Daoy (cell line): ENCODE measurements around the gene C22orf42. TPM values are rescaled to one million over a fixed set of nuclear protein-coding genes. Genes with fewer than 3 reads are reported as not detected.
A peak's percentile ranks its signal among the peaks of the same experiment; 100 is the strongest.
"Not testable (repeated sequence)": the region's sequence is repeated elsewhere in the genome, so short reads cannot be mapped to it uniquely, and the experiment has no call there.

Experiments
- DNase-seq: peaks from one replicate; pipeline ENCODE4 v3.0.0-alpha.2; 2015; ENCODE audit warnings: low read depth
- total RNA-seq: library from RNA; depleted of rRNA; stranded (reverse); fragments of >200 nt; shearing (Covaris generic); gene quantifications from 2 replicates; pipeline ENCODE4 v1.2.3, GENCODE V29; 2014; rRNA removed

Gene C22orf42, protein sequence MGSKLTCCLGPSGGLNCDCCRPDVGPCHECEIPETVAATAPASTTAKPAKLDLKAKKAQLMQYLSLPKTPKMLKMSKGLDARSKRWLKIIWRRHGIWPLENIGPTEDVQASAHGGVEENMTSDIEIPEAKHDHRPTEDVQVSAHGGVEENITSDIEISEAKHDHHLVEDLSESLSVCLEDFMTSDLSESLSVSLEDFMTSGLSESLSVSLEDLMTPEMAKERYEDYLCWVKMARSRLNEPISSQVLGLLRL
- not detected in 2 replicates for total RNA-seq

DNA sequence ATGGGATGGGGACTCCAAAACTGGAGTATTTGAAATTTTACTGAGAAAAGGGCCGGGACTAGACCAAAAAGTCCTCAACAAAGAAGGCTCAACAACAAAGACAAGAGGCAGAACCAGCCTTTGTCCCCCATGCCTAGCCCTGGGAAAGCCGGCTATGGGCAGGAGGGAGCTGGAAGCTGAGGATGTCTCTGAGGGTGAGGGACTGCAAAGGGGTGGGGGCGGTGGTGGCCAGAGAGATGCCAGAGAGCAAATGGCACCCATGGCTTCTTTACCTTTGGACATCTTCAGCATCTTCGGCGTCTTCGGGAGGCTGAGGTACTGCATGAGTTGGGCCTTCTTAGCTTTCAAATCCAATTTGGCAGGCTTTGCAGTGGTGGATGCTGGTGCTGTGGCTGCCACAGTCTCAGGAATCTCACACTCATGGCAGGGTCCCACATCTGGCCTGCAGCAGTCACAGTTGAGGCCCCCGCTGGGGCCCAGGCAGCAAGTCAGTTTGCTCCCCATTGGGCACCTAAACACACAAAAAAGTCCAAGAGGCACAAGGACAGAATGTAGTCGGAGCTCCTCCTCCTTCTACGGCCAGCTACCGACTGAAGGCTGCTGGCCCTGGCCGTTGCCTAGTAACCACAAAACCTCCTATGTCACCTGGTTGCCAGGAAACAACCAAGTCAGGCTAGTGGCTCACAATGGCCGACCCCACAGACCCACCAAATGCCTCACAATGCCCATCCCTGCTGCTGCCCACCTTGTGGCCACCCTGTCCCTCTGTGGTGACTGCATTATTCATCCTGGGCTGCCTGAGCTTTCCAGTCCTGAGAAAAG, at the start of gene C22orf42:
TSS of gene C22orf42 (minus strand) at position 592 of the 822 bp plus-strand sequence. CDS start at position 504, 88 bp downstream.
- no peak for DNase-seq

DNA sequence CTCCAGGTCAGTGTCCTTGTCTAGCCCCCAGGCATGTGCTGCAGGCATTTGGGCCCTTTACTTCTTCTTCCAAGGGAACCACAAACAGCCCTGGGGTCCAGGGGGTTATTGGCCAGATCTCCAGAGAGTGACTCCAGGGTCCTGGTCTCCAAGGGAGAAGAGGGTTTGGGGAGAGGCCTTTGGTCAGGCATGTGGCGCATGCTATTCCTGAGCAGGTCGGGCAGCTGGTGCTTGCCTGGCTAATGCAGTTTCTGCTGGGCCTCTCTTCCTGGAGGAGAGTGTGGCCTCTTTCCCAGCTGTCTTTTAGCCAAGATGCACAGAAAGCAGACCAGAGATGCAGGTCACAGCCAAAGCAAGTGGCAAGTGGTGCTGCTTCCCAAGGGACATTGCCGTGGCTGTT, 49.6 kb upstream of the C22orf42 start:
- no peak for DNase-seq

DNA sequence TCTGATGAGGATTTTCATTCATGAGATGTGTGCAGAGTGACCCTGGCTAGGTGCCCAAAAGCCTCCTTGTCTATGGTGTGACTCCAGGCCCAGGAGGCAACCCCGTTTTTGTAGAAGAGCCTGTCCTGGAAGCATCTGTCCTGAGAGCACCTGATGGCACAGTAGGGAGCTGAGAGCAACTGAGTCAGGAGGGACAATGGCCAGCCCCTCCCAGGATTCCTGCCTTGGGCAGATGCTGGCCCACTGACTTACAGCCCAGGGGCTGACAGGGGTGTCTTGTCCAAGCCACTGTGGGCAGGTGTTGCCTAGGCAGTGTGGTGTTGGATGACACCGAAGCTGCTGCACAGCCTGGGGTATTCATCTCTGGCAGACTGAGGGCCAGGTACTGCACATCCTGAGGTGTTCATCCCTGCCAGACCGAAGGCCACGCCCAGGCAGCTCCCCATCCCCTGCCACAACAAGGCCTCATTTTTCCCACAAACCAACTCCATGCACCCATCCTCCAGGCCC, 48.9 kb upstream of the C22orf42 start:
- no peak for DNase-seq

DNA sequence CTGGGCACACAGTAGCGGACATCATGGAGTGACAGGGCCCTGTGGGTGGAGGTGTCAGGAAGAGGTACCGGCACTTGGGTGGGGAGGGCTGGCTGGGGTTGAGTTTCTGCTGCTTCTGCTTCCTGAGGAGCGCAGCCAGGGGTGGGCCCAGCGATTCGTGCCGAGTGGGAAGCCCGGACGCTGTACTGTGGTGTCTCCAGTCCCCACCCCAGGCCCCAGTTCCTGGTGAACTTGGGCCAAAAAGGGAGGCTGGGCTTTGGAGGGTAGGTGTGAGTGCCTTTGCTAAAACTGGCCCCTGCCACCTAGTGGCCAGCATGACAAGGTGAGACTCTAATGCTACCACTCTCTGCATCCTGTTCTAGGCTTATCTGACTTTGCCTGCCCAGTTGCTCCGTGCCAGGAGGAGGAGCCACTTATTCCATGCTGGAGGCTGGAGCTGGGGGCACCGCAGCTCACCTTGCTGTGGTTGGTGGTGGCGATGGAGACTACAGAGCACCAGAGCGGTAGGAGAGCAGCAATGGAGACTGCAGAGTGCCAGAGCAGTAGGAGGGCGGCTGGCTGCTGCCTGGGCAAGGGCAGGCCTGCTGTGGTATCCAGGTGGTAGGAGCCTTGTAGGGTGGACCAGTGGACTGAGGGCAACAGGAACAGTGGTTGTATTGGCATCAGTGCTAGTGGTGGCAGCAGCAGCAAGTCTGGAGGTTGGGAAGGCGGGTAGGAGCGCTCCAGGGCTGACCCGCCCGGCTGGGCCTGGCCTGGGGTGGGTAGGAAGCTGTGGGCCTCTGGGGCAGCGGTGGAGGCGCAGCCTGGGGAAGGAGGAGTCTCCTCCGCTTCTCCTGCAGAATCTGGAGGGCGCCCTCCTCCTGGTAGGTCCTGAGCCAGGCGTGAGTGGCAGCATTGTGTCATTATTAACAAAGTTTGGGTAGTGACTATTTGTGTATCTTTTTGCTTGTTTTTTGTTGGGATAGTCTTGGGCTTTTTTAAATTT, 48.0 kb upstream of the C22orf42 start:
- DNase-seq, result peak; percentile 60

DNA sequence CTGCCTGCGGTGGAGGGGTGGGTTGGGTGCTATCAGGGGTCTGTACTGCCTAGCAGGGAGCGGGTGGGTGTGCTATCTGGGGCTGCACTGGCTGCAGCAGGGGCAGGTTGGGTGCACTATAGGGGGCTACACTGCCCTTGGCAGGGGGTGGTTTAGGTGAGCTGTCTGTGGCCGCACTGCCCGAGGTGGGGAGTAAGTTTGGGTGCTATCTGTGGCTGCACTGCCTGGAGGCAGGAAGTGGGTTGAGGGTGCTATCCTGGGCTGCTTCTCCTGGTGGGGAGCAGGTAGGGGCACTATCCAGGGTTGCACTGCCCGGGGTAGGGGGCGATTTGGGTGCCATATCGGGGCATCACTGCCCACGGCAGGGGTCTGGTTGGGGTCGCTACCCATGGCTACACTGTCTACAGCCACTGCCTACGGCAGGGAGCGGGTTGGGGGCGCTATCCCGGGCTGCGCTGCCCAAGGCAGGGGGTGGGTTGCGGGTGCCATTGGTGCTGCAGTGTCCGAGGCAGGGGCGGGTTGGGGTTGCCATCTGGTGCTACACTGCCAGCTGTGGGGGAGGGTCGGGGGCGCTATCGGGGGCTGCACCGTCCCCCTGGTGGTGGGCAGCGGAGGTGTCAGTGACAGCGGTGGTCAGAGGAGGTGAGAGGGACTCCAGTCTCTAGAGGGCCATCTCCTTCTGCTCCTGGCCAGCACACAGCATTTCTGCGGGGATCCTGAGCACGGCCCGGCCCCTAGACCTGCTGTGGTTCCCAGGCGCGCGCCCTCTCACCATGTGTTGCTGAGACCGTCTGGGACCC, 47.1 kb upstream of the C22orf42 start:
- DNase-seq, result no peak

DNA sequence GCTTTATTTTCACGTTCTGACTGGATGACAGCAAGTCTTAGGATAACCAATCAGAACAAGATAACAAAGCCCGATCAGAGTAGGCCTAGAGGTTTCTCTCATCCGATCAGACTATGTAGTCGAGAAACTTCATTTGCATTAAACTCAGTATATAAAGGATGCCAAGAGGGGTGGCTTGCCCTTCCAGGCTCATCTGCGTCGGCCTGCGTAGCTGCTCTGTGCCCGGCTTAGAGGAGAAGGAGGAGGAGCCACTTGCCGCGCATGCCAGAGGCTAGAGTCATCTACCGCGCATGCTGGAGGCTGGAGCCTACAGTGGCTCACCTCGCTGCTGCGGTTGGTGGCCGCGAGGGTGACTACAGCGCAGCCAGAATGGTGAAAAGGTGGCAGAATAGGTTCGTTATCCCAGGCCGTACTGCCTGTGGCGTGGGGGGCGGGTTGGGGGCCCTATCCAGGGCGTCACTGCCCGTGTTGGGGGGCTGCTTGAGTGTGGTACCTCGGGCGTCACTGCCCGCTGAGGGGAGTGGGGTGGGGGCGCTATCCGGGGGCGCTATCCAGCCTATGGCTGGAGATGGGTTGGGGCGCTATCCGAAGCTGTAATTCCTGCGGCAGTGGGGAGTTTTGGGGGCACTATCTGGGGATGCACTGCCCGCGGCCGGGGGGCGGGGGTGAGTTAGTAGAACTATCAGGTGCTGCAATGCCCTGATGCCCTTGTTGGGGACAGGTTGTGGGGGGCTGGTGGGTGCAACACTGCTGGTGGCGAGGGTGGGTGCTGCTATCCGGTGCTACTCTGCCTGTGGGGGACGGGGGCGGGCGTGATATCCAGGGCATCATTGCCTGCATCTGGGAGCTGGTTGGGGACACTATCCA, 46.0 kb upstream of the C22orf42 start, which contains the start of gene RFPL2:
TSS of gene RFPL2 (minus strand) at position 218 of the 867 bp plus-strand sequence. CDS start 2,622 bp downstream, outside the sequence.
- peak; percentile 93 for DNase-seq

DNA sequence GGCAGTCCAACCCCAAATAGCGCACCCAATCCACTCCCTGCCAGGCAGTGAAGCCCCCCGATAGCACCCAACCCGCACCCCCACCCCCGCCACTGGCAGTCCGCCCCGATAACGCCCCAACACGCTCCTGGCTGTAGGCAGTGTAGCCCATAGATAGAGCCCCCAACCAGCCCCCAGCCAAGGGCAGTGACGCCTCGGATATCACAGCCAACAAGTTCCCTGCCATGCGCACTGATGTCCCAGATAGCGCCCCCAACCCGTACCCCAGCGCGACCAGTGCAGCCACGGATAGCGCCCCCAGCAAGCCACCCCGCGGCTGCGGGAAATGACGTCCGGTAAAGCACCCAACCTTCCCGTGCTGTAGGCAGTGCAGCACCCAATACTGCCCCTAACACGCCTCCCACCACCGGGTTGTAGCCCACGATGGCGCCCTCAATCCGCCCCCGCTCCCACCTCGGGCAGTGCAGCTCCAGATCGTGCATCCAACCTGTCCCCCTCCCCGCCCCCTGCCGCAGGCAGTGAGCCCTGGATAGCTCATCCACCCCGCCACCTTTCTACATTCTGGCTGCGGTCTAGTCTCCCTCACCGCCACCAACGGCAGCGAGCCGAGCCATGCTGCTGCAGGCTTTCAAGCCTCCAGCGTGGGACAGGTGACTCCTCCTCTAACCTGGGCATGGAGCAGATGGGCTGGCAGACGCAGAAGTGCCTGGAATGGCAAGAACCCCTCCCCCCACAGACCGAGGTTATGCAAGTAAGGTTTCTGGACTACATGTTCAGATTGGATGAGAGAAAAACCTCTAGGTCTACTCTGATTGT, 45.1 kb upstream of the C22orf42 start:
- DNase-seq, result peak; percentile 51

DNA sequence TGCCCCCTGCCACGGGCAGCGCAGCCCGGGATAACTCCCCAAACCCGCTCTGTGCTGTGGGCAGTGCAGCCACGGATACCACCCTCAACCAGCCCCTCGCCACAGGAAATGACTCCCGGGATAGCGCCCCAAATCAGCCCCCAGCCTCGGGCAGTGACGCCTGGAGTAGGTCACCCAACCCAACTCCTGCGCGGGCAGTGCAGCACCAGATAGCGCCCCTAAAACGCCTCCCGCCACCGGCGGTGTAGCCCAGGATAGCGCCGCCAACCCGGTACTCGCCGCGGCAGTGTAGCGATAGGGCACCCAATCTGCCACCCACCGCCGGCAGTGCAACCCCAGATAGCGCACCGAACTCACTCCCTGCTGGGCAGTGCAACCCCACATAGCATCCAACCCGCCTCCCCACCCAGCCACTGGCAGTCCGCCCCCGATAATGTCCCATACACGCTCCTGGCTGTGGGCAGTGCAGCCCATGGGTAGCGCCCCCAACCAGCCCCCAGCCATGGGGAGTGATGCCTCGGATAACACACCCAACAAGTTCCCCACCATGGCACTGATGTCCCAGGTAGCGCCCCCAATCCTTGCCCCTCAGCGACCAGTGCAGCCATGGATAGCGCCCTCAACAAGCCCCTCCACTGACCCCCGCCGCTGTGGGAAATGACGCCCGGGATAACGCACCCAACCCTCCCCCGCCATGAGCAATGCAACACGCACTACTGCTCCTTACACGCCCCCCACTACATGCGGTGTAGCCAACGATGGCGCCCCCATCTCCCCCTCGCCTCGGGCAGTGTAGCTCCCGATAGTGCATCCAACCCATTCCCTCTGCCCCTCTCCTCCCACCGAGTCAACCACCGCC, 44.3 kb upstream of the C22orf42 start:
- no peak for DNase-seq

DNA sequence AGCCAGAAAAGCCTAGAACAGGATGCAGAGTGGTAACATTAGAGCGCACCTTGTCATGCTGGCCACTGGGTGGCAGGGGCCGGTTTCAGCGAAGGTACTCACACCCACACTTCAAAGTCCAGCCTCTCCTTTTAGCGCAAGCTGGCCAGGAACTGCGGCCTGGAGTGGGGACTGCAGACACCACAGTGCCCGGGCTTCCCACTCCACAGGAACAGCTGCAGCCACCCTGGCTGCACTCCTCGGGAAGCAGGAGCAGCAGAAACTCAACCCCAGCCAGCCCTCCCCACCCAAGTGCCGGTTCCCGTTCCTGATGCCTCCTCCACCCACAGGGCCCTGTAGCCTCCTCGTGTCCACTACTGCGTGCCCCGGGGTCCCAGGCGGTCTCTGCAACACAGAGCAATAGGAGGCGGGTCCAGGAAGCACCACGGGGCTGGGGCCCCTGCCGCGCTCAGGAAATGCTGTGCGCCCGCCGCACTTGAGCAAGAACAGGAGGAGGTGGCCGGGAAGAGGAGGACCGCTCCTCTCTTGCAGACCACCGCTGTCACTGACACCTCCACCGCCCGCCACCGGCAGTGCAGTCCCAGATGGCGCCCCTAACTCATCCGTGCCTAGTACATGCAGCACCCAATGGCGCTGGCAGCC, 43.6 kb upstream of the C22orf42 start:
- peak; percentile 70 for DNase-seq

DNA sequence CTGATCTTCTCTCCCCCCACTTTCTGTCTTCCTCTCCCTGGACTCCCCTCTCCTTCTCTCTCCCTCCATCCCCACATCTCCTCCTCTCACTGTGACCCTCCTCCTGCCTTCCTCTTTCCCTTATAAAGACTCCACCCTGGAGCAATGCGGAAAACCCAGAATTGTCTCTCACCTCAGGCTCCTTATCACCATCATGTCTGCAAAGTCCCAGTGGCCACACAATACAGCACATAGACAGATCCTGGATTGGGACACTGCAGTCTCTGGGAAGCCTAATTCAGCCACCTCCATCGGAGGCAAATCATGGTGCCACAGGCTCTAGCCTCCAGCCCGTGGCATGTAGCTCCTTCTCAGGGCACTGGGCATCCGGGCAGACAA, 43.0 kb upstream of the C22orf42 start:
- no peak for DNase-seq

DNA sequence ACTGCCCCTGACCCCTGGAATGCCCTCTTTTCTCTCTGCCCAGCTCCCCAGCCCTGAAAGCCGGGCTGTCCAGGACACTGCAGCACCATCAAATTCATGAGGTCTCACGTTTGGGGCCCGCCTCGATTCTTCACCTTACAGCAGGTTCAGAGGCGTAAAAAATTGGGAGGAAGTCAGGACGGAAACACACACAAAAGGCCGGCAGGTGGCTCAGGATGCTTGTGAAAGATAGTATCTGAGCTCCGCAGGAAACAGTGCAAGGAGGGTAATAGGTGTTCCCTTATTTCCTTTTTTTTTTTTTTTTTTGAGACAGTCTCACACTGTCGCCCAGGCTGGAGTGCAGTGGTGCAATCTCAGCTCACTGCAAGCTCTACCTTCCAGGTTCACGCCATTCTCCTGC, 41.6 kb upstream of the C22orf42 start:
- no peak for DNase-seq

DNA sequence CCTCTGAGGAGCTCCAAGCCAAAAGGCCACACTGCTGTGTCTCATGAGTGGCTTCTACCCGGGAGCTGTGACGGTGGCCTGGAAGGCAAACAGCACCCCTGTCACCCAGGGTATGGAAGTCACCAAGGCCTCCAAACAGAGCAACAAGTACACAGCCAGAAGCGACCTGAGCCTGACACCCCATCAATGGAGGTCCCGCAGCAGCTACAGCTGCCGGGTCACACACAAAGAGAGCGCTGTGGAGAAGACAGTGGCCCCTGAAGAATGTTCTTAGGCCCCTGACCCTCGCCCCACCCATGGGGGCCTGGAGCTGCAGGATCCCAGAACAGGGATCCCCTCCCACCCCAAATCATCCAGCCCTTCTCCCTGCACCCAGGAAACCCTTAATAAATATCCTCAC, 40.9 kb upstream of the C22orf42 start:
- DNase-seq, result no peak

DNA sequence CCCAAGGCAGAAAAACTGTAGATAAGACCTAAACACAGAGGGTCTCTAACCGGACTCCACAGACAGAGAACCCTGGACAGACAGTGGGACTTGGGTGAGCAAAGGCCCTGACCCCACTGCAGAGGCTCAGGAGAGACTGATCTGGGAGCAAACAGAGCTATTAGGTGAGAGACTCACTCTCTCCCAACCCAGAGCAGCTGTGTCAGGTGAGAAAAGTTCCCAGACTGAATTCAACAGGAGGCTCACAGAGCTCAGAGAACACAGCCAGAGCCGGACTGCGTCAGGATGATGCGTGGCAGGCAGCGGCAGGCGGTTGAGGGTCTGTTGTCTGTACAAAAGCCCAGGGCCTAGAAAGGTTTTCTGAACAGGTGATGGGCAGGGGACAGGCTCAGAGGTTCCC, 40.2 kb upstream of the C22orf42 start:
- no peak for DNase-seq

DNA sequence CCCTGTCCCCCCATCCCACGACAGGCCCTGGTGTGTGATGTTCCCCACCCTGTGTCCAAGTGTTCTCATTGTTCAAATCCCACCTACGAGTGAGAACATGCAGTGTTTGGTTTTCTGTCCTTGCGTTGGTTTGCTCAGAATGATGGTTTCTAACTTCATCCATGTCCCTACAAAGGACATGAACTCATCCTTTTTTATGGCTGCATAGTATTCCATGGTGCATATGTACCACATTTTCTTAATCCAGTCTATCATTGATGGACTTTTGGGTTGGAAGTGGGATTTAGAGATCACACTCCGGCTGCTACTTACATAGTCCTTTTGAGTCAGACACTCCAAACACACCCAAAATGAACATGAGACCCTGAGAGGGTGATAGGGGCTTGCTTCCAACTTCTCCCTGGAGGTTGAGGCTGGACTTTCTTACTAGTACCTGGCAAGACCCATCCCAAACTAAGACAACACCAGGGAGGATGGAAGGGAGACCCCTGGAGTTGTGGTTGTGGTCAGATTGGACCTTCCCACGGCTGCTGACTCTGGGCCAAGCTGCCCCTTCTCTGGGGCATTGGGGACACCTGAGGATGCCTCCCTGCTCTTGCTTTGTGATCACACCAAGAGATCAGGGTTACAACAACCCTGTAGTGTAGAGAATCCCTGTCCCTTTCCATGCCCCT, 38.6 kb upstream of the C22orf42 start:
- DNase-seq, result not testable (repeated sequence)

DNA sequence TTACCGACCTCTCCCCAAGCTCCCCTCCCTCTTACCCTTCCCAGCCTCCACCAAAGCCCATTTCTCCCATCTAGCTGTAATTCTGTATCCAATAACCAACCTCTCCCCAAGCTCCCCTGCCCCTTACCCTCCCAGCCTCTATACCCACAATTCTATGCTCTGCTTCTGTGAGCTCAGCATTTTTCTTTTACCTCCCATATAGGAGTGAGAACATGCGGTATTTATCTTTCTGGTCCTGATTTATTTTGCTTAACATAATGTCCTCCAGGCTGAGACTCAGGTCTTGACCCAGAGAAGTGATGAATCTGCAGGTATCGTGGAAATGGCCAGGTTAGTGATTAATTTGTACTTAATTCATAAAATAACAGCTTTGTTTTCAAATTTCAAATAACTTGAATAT, 36.8 kb upstream of the C22orf42 start:
- DNase-seq, result not testable (repeated sequence)

DNA sequence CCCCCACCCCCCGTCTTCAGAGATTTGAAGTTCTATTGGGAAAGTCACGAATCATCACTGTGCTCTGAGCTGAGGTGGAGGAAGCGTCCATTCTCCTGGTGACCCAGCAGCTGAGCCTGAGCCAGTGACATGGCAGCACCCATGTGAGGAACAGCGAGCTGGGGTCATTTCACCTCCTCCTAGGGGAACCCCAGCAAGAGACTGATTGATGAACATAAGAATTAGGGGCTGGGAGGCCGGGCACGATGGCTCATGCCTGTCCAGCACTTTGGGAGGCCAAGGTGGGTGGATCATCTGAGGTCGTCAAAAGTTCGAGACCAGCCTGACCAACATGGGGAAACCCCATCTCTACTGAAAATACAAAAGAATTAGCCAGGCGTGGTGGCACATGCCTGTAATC, 34.2 kb upstream of the C22orf42 start:
- DNase-seq, result not testable (repeated sequence)

DNA sequence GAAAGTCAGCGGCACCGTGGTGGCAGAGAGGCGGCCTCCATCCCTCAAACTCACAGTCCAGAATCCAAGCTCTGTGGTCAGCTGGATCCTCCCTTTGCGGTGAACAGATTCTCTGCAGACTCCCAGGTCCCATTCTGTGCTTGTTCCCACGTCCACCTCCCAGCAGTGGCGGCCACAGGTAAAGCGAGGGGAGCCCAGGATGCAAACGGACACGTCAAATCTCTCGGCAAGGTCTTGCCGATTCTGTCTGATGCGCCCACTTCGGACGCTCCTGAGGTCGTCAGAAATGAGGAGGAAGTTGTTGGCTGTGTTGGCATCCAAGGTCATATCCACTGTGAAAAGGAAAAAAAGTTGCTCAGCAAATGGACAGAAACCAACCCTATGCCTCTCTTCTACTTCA, 31.9 kb upstream of the C22orf42 start:
- not testable (repeated sequence) for DNase-seq
